ENCODE results near the gene UGT2B10. TPM values are rescaled to one million over a fixed set of nuclear protein-coding genes. Genes with fewer than 3 reads are reported as not detected.

UGT2B10 gene
- total and polyA plus RNA-seq, 2 of the 13 experiments (the other 11 are each of a cell fraction or from before 2014, with no cell fraction given), result 107 to 148 TPM

DNA sequence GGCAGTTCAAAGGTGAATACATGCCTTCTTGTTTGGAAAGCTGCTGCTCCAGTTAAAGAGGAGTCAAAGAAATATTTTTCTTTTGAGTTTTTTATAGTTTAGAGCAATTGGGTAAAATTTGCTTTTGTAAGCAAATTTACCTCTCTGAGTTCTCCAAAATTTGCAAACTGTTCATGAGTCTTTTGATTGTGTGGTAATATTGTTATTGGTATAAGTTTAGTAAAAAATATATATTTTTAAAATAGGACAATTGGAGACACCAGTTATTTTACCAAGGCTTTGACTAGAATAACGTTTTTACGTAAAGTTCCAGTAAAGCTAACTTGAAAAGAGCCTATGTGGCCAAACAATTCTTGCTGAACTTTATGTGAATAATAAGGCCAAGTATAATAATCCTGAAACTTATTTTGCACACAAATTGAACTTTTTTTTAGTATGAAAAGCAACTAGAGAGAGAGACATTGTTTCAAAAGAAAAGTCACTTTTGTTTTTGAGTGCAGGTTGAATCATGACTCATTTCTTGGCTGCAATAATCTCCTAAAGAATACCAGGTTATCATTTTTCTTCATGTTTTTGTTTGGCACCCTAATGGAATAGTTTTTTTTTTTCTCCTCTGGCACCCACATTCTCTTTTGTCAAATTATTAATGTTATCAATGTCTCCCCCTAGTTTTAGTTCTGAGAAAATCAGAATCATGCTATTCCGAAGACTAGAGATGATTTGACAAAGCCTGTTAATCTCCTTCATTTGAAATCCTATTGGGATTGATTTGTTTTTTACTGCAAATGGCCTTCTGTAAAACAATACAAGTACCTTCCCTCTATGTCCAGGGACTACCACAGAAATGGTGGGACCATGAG, 57.1 kb downstream of the UGT2B10 start:
- 28% methylated on average over 3 of the region's 3 CpGs for WGBS (ENCODE audit: low lambda C conversion rate)
- H3K4me3 ChIP-seq (replicated peaks in 1 of 3; ENCODE audit: insufficient read depth in 1 of 3, low read depth in 2 of 3, low read length in 3 of 3), result peak overlapping the region in 2 of 3 experiments; percentile 47 to 55; a peak in 3 of 6 replicates
- peaks cover 6% of the 10 kb centered on the region; the same call in 1 of the 2 replicates for H3K9me3 ChIP-seq (ENCODE audit: low read length)
- CTCF ChIA-PET (ENCODE audit: low intra/inter-chr PET ratio, low total read pairs), result no interaction called here
- H3K36me3 ChIP-seq (replicated peaks in 1 of 2; ENCODE audit: control insufficient read depth in 1 of 2, insufficient read depth in 2 of 2, low read length in 2 of 2), result no peaks in the 10 kb centered on the region
- H3K4me2 ChIP-seq (ENCODE audit: low read depth, low read length), result peak overlapping the region; percentile 81
- no peaks in the 10 kb centered on the region for H3K27me3 ChIP-seq (ENCODE audit: control insufficient read depth in 1 of 2, insufficient read depth in 2 of 2, low read length in 2 of 2)
- ATAC-seq, result no peak
- no peaks in the 10 kb centered on the region for H4K20me1 ChIP-seq (ENCODE audit: insufficient read depth, low read length)
- no peaks in the 10 kb centered on the region for H3K79me2 ChIP-seq (ENCODE audit: insufficient read depth, low read length)
- intact Hi-C loops (cut with micrococcal nuclease; ENCODE audit: unreplicated experiment), result loop anchor here (1.0 to 5.0 kb wide), 6 partner anchors 56 to 374 kb away; partner anchors contain the start of genes UGT2A3 and UGT2B7
- no peak for DNase-seq (ENCODE audit: low spot score)
- in situ Hi-C loops (cut with HindIII; ENCODE audit: extremely low pct_ligation_motif_present, low pct_unique_long_range_greater_than_20kb), result no loop called here
- POLR2A ChIA-PET, result interaction anchor here (1.0 to 3.5 kb wide), 18 partner anchors 8 to 223 kb away, joined by 3 to 39 read pairs (median 7); partner anchors contain the start of genes UGT2A3, UGT2B10 and UGT2B7
- peak overlapping the region; percentile 85 for H3K27ac ChIP-seq (ENCODE audit: extremely low read length, insufficient read depth, low read length)
- no peak overlapping the region for H2AFZ ChIP-seq (ENCODE audit: low read length)
- FAIRE-seq, result no peak
- peaks cover 57% of the 10 kb centered on the region for H3K4me1 ChIP-seq (ENCODE audit: insufficient read depth, low read length)
- peak overlapping the region; percentile 70 for H3K9ac ChIP-seq (ENCODE audit: insufficient read depth, low read depth, low read length)
- TSS peak; percentile 74 for BruUV-seq (replicated peaks)
- TF ChIP-seq MAFK (conservative IDR thresholded peaks at IDR 0.05 in 1 of 2, IDR thresholded peaks at IDR 0.05 in 1 of 2; ENCODE audit: low read length in 2 of 2) (peak; percentile 91 to 94), WIZ (CRISPR knock-in tag; IDR thresholded peaks at IDR 0.05) (no peak), ATM (IDR thresholded peaks at IDR 0.05; ENCODE audit: borderline replicate concordance) (no peak), RXRB (CRISPR knock-in tag; IDR thresholded peaks at IDR 0.05; ENCODE audit: borderline replicate concordance) (0 out of 2 replicates have a peak, but pooled peaks have one; percentile 1), ZNF720 (CRISPR knock-in tag; IDR thresholded peaks at IDR 0.05) (no peak), SMAD9 (CRISPR knock-in tag; IDR thresholded peaks at IDR 0.05) (no peak), HNF4G (IDR thresholded peaks at IDR 0.05; ENCODE audit: borderline replicate concordance, low read depth, low read length) (peak; percentile 71; the same call in 1 of the 2 replicates), HNF4G (CRISPR knock-in tag; IDR thresholded peaks at IDR 0.05; ENCODE audit: borderline replicate concordance, low read depth) (no peak), NCOR1 (IDR thresholded peaks at IDR 0.05; ENCODE audit: borderline replicate concordance, low read length) (0 out of 2 replicates have a peak, but pooled peaks have one; percentile 2), NAIF1 (CRISPR knock-in tag; IDR thresholded peaks at IDR 0.05; ENCODE audit: borderline replicate concordance) (no peak), AGO2 (optimal IDR thresholded peaks at IDR 0.05; ENCODE audit: low read depth, low read length) (no peak), ZMYM4 (CRISPR knock-in tag; IDR thresholded peaks at IDR 0.05) (no peak), MIER2 (CRISPR knock-in tag; IDR thresholded peaks at IDR 0.05) (no peak), ZNF790 (CRISPR knock-in tag; IDR thresholded peaks at IDR 0.05; ENCODE audit: borderline replicate concordance) (no peak), CEBPZ (IDR thresholded peaks at IDR 0.05; ENCODE audit: low read length) (no peak), CHCHD3 (CRISPR knock-in tag; IDR thresholded peaks at IDR 0.05) (no peak)
- TF ChIP-seq, protein P1, sequence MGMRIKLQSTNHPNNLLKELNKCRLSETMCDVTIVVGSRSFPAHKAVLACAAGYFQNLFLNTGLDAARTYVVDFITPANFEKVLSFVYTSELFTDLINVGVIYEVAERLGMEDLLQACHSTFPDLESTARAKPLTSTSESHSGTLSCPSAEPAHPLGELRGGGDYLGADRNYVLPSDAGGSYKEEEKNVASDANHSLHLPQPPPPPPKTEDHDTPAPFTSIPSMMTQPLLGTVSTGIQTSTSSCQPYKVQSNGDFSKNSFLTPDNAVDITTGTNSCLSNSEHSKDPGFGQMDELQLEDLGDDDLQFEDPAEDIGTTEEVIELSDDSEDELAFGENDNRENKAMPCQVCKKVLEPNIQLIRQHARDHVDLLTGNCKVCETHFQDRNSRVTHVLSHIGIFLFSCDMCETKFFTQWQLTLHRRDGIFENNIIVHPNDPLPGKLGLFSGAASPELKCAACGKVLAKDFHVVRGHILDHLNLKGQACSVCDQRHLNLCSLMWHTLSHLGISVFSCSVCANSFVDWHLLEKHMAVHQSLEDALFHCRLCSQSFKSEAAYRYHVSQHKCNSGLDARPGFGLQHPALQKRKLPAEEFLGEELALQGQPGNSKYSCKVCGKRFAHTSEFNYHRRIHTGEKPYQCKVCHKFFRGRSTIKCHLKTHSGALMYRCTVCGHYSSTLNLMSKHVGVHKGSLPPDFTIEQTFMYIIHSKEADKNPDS (CRISPR knock-in tag; IDR thresholded peaks at IDR 0.05), result no peak
